ENCODE results near the gene ANO8.

The ANO8 gene

GRCh38 chr19:17319473-17320238 lies 15.0 kb downstream of the ANO8 start:
- Histone ChIP-seq H3K4me3 (ENCODE audit: low read length) (no peak overlapping the region), H3K27me3 (ENCODE audit: insufficient read depth, low read length) (no peaks in the 10 kb centered on the region), H3K4me1 (ENCODE audit: insufficient read depth, low read length) (no peaks in the 10 kb centered on the region), H3K36me3 (ENCODE audit: insufficient read depth, low read depth, low read length) (peaks cover 42% of the 10 kb centered on the region), H3K9me3 (ENCODE audit: insufficient read depth, low read depth, low read length) (no peaks in the 10 kb centered on the region), H3K27ac (ENCODE audit: low read length) (no peak overlapping the region), H3K9ac (ENCODE audit: low read depth, low read length) (no peak overlapping the region)

- Histone ChIP-seq H3K4me3 (ENCODE audit: low read length) (no peak overlapping the region), H3K27me3 (ENCODE audit: insufficient read depth, low read length) (no peaks in the 10 kb centered on the region), H3K9me3 (ENCODE audit: insufficient read depth, low read depth, low read length) (no peaks in the 10 kb centered on the region), H3K4me1 (ENCODE audit: insufficient read depth, low read length) (no peaks in the 10 kb centered on the region), H3K9ac (ENCODE audit: low read depth, low read length) (no peak overlapping the region), H3K27ac (ENCODE audit: low read length) (no peak overlapping the region), H3K36me3 (ENCODE audit: insufficient read depth, low read depth, low read length) (peaks cover 49% of the 10 kb centered on the region)
Observed at GRCh38 chr19:17318966-17319365, 15.7 kb downstream of the ANO8 start.

GRCh38 chr19:17314007-17314593 lies 20.6 kb downstream of the ANO8 start:
- H3K9ac ChIP-seq (ENCODE audit: low read depth, low read length) = no peak overlapping the region
- no peaks in the 10 kb centered on the region for H3K27me3 ChIP-seq (ENCODE audit: insufficient read depth, low read length)
- peaks cover 36% of the 10 kb centered on the region for H3K36me3 ChIP-seq (ENCODE audit: insufficient read depth, low read depth, low read length)
- no peaks in the 10 kb centered on the region for H3K9me3 ChIP-seq (ENCODE audit: insufficient read depth, low read depth, low read length)
- 0 out of 2 replicates have a peak, but pooled peaks cover 2% of the 10 kb centered on the region for H3K4me1 ChIP-seq (ENCODE audit: insufficient read depth, low read length)
- no peak overlapping the region for H3K27ac ChIP-seq (ENCODE audit: low read length)
- no peak overlapping the region for H3K4me3 ChIP-seq (ENCODE audit: low read length)

GRCh38 chr19:17312189-17313113 lies 22.2 kb downstream of the ANO8 start:
- no peak overlapping the region for H3K4me3 ChIP-seq (ENCODE audit: low read length)
- H3K9ac ChIP-seq (ENCODE audit: low read depth, low read length) = no peak overlapping the region
- no peak overlapping the region for H3K27ac ChIP-seq (ENCODE audit: low read length)
- H3K4me1 ChIP-seq (ENCODE audit: insufficient read depth, low read length) = 0 out of 2 replicates have a peak, but pooled peaks cover 2% of the 10 kb centered on the region
- no peaks in the 10 kb centered on the region for H3K9me3 ChIP-seq (ENCODE audit: insufficient read depth, low read depth, low read length)
- H3K36me3 ChIP-seq (ENCODE audit: insufficient read depth, low read depth, low read length) = peaks cover 34% of the 10 kb centered on the region
- no peaks in the 10 kb centered on the region for H3K27me3 ChIP-seq (ENCODE audit: insufficient read depth, low read length)

- peaks cover 34% of the 10 kb centered on the region for H3K36me3 ChIP-seq (ENCODE audit: insufficient read depth, low read depth, low read length)
- H3K9ac ChIP-seq (ENCODE audit: low read depth, low read length) = no peak overlapping the region
- H3K27ac ChIP-seq (ENCODE audit: low read length) = no peak overlapping the region
- H3K9me3 ChIP-seq (ENCODE audit: insufficient read depth, low read depth, low read length) = no peaks in the 10 kb centered on the region
- no peaks in the 10 kb centered on the region for H3K27me3 ChIP-seq (ENCODE audit: insufficient read depth, low read length)
- peaks cover 4% of the 10 kb centered on the region; the same call in 1 of the 2 replicates for H3K4me1 ChIP-seq (ENCODE audit: insufficient read depth, low read length)
- H3K4me3 ChIP-seq (ENCODE audit: low read length) = no peak overlapping the region
Observed at GRCh38 chr19:17311455-17312188, 23.0 kb downstream of the ANO8 start.

GRCh38 chr19:17309965-17310461 lies 24.6 kb downstream of the ANO8 start:
- peak overlapping the region; percentile 75; the same call in 1 of the 2 replicates for H3K9ac ChIP-seq (ENCODE audit: low read depth, low read length)
- H3K4me1 ChIP-seq (ENCODE audit: insufficient read depth, low read length) = peaks cover 7% of the 10 kb centered on the region; the same call in 1 of the 2 replicates
- peaks cover 23% of the 10 kb centered on the region for H3K36me3 ChIP-seq (ENCODE audit: insufficient read depth, low read depth, low read length)
- H3K4me3 ChIP-seq (ENCODE audit: low read length) = peak overlapping the region; percentile 77
- no peak overlapping the region for H3K27ac ChIP-seq (ENCODE audit: low read length)
- H3K27me3 ChIP-seq (ENCODE audit: insufficient read depth, low read length) = no peaks in the 10 kb centered on the region
- H3K9me3 ChIP-seq (ENCODE audit: insufficient read depth, low read depth, low read length) = no peaks in the 10 kb centered on the region

GRCh38 chr19:17309198-17309964 lies 25.3 kb downstream of the ANO8 start, which contains the start of gene DDA1:
DDA1 (plus strand) TSS chr19:17309563; CDS start chr19:17309655, 92 bp downstream.
- Histone ChIP-seq H3K4me3 (ENCODE audit: low read length) (peak within 1 kb of the TSS; percentile 77), H3K9ac (ENCODE audit: low read depth, low read length) (peak within 1 kb of the TSS; percentile 75; the same call in 1 of the 2 replicates), H3K9me3 (ENCODE audit: insufficient read depth, low read depth, low read length) (no peaks in the 10 kb centered on the region), H3K4me1 (ENCODE audit: insufficient read depth, low read length) (peaks cover 7% of the 10 kb centered on the region; the same call in 1 of the 2 replicates), H3K27me3 (ENCODE audit: insufficient read depth, low read length) (no peaks in the 10 kb centered on the region), H3K36me3 (ENCODE audit: insufficient read depth, low read depth, low read length) (peaks cover 16% of the 10 kb centered on the region), H3K27ac (ENCODE audit: low read length) (no peak within 1 kb of the TSS)

- H3K36me3 ChIP-seq (ENCODE audit: insufficient read depth, low read depth, low read length) = peaks cover 7% of the 10 kb centered on the region; the same call in 1 of the 2 replicates
- peaks cover 15% of the 10 kb centered on the region; the same call in 1 of the 2 replicates for H3K4me1 ChIP-seq (ENCODE audit: insufficient read depth, low read length)
- H3K9me3 ChIP-seq (ENCODE audit: insufficient read depth, low read depth, low read length) = no peaks in the 10 kb centered on the region
- no peaks in the 10 kb centered on the region for H3K27me3 ChIP-seq (ENCODE audit: insufficient read depth, low read length)
- H3K9ac ChIP-seq (ENCODE audit: low read depth, low read length) = no peak overlapping the region
- no peak overlapping the region for H3K4me3 ChIP-seq (ENCODE audit: low read length)
- H3K27ac ChIP-seq (ENCODE audit: low read length) = no peak overlapping the region
Observed at GRCh38 chr19:17307876-17308377, 26.7 kb downstream of the ANO8 start.

- Histone ChIP-seq H3K27ac (ENCODE audit: low read length) (peak overlapping the region; percentile 79), H3K36me3 (ENCODE audit: insufficient read depth, low read depth, low read length) (no peaks in the 10 kb centered on the region), H3K4me1 (ENCODE audit: insufficient read depth, low read length) (peaks cover 15% of the 10 kb centered on the region; the same call in 1 of the 2 replicates), H3K9ac (ENCODE audit: low read depth, low read length) (peak overlapping the region; percentile 97), H3K27me3 (ENCODE audit: insufficient read depth, low read length) (no peaks in the 10 kb centered on the region), H3K4me3 (ENCODE audit: low read length) (peak overlapping the region; percentile 98), H3K9me3 (ENCODE audit: insufficient read depth, low read depth, low read length) (no peaks in the 10 kb centered on the region)
Observed at GRCh38 chr19:17306285-17306714, 28.4 kb downstream of the ANO8 start.

Measured in iPS-20b (cell line).